ENCODE measurements around the gene SFSWAP. TPM values are rescaled to one million over a fixed set of nuclear protein-coding genes. Genes with fewer than 3 reads are reported as not detected.
A peak's percentile ranks its signal among the peaks of the same experiment; 100 is the strongest.

The SFSWAP gene
- polyA plus RNA-seq, 1 experiment, result 12.5 TPM

- peak overlapping the region; percentile 76 for H3K4me3 ChIP-seq (ENCODE audit: low read depth, low read length)
- H3K9me3 ChIP-seq (ENCODE audit: control insufficient read depth, insufficient read depth, low read length), result no peaks in the 10 kb centered on the region; the same call in 1 of the 2 replicates
- TF ChIP-seq, protein P1, sequence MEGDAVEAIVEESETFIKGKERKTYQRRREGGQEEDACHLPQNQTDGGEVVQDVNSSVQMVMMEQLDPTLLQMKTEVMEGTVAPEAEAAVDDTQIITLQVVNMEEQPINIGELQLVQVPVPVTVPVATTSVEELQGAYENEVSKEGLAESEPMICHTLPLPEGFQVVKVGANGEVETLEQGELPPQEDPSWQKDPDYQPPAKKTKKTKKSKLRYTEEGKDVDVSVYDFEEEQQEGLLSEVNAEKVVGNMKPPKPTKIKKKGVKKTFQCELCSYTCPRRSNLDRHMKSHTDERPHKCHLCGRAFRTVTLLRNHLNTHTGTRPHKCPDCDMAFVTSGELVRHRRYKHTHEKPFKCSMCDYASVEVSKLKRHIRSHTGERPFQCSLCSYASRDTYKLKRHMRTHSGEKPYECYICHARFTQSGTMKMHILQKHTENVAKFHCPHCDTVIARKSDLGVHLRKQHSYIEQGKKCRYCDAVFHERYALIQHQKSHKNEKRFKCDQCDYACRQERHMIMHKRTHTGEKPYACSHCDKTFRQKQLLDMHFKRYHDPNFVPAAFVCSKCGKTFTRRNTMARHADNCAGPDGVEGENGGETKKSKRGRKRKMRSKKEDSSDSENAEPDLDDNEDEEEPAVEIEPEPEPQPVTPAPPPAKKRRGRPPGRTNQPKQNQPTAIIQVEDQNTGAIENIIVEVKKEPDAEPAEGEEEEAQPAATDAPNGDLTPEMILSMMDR (IDR thresholded peaks at IDR 0.05; ENCODE audit: low read depth, low read length), result no peak
- H3K27me3 ChIP-seq (ENCODE audit: control insufficient read depth, insufficient read depth, low read length), result no peaks in the 10 kb centered on the region
- peak; percentile 52 for DNase-seq (ENCODE audit: low read depth, low spot score)
- peak overlapping the region; percentile 57 for H3K27ac ChIP-seq (ENCODE audit: low read depth, low read length)
- CTCF ChIA-PET, result no interaction called here
- POLR2A ChIA-PET, result no interaction called here
Observed at GRCh38 chr12:131832321-131833231, 121.7 kb downstream of the SFSWAP start.

DNA sequence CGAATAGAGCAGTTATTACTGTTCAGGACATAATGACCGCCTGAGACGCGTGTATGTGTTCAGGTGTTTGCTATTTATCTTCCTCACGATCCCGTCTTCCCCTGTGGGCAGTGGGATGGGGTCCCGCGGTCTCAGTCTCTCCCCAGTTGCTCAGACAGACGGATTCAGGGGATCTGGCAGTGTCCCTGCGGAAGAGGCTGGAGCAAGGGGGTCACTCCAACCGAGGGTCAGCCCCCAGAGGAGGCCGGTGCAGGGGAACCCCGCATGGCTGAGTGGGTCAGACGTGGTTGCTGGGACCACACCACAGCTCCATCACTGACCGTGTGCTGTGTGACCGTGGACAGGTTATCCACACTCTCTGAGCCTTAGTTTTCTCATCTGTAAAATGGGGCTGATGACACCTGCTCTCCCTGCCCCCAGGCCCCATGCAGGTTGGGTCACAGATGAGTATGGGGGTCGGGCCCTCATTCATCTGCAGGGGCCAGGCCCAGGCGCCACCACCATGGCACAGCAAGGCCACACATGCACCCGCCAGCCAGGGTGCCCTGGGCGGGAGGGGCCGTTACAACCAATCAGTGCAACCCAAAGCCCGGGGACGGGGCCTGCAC is 122.5 kb downstream of the SFSWAP start:
- H3K27ac ChIP-seq (ENCODE audit: low read depth, low read length), result no peak overlapping the region
- CTCF ChIA-PET, result no interaction called here
- no peaks in the 10 kb centered on the region; the same call in 1 of the 2 replicates for H3K9me3 ChIP-seq (ENCODE audit: control insufficient read depth, insufficient read depth, low read length)
- no peaks in the 10 kb centered on the region for H3K27me3 ChIP-seq (ENCODE audit: control insufficient read depth, insufficient read depth, low read length)
- TF ChIP-seq, protein P1 (IDR thresholded peaks at IDR 0.05; ENCODE audit: low read depth, low read length), result no peak
- no peak overlapping the region for H3K4me3 ChIP-seq (ENCODE audit: low read depth, low read length)
- POLR2A ChIA-PET, result no interaction called here
- DNase-seq (ENCODE audit: low read depth, low spot score), result no peak

DNA sequence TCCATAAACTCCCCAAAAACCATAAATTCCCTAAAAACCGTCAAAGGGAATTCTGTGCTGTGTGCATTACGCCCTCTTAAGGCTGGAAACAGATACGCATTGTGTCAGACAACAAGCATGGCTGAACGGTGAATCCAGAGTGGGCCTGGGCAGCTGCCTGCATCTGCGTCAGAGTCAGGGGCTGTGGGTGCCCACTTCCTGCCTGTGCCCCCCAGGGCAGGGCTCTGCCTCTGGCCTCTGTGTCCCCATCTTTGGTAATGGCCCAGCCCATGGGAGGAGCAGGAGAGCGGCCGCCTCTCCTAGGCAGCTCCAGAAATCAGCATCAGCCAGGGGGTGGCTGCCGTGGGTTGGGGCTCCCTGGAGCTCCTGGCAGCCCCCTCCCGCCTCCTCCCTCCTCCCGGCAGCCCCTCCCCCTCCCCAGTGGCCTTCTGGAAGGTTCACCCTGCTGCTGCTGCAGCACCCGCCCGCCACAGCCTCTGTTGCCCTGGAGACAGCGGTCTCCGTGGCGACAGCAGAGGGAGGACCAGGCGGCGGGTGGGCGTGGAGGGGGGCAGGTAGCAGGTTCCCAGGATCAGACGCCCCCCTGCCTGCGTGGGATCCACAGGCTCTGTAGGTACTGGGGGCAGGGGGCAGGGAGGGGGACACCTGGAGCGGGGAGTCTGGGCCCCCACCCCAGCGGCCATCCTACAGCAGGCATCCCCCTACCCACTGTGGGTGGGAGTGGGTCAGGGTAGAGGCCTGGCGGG is 123.2 kb downstream of the SFSWAP start:
- POLR2A ChIA-PET, result no interaction called here
- CTCF ChIA-PET, result interaction anchor here (0.5 kb wide), 1 partner anchor 258 kb away, joined by 3 read pairs; no protein-coding TSS in a partner anchor
- Histone ChIP-seq H3K4me3 (ENCODE audit: low read depth, low read length) (no peak overlapping the region), H3K27ac (ENCODE audit: low read depth, low read length) (no peak overlapping the region), H3K27me3 (ENCODE audit: control insufficient read depth, insufficient read depth, low read length) (no peaks in the 10 kb centered on the region), H3K9me3 (ENCODE audit: control insufficient read depth, insufficient read depth, low read length) (no peaks in the 10 kb centered on the region; the same call in 1 of the 2 replicates)
- TF ChIP-seq, protein P1 (IDR thresholded peaks at IDR 0.05; ENCODE audit: low read depth, low read length), result peak; percentile 45
- DNase-seq (ENCODE audit: low read depth, low spot score), result no peak

- no peak overlapping the region for H3K4me3 ChIP-seq (ENCODE audit: low read depth, low read length)
- H3K27me3 ChIP-seq (ENCODE audit: control insufficient read depth, insufficient read depth, low read length), result no peaks in the 10 kb centered on the region
- ChIA-PET POLR2A (no interaction called here), CTCF (no interaction called here)
- no peak for DNase-seq (ENCODE audit: low read depth, low spot score)
- H3K27ac ChIP-seq (ENCODE audit: low read depth, low read length), result no peak overlapping the region
- TF ChIP-seq, protein P1 (IDR thresholded peaks at IDR 0.05; ENCODE audit: low read depth, low read length), result no peak
- no peaks in the 10 kb centered on the region; the same call in 1 of the 2 replicates for H3K9me3 ChIP-seq (ENCODE audit: control insufficient read depth, insufficient read depth, low read length)
Observed at GRCh38 chr12:131834798-131835615, 124.1 kb downstream of the SFSWAP start.
